ENCODE data around the gene RPL32. TPM values are rescaled to one million over a fixed set of nuclear protein-coding genes. Genes with fewer than 3 reads are reported as not detected.

Gene RPL32
- total RNA-seq, 4 donors from 2014 or later = 510 to 893 (median 747) TPM

- H3K27ac ChIP-seq = no peak overlapping the region
- DNase-seq (ENCODE audit: low spot score in 2 of 2) = no peak
- no peaks in the 10 kb centered on the region for H3K9me3 ChIP-seq
- TF ChIP-seq POLR2A (IDR thresholded peaks at IDR 0.05) = no peak
- H3K4me1 ChIP-seq = peaks cover 0 to 18% (median 3%) of the 10 kb centered on the region in 4 donors
- peaks cover 0 to 54% (median 0%) of the 10 kb centered on the region in 3 donors for H3K36me3 ChIP-seq
- no peaks in the 10 kb centered on the region for H3K27me3 ChIP-seq
- 71 to 78% methylated on average over 7 of the region's 7 CpGs for WGBS, 2 donors
- H3K4me3 ChIP-seq = no peak overlapping the region
Observed at GRCh38 chr3:12807601-12808359, 33.6 kb downstream of the RPL32 start.

GRCh38 chr3:12807066-12807465, 34.3 kb downstream of the RPL32 start:
- WGBS, 2 donors = 89 to 94% methylated on average over 9 of the region's 9 CpGs
- no peaks in the 10 kb centered on the region for H3K27me3 ChIP-seq
- no peak overlapping the region for H3K4me3 ChIP-seq
- peak overlapping the region in 1 of 4 donors; percentile 37 for H3K27ac ChIP-seq
- TF ChIP-seq CTCF (IDR thresholded peaks at IDR 0.05) = no peak
- TF ChIP-seq EP300 (IDR thresholded peaks at IDR 0.05) = no peak
- no peak for TF ChIP-seq POLR2A (IDR thresholded peaks at IDR 0.05)
- no peak for DNase-seq (ENCODE audit: low spot score in 2 of 2)
- H3K9me3 ChIP-seq = no peaks in the 10 kb centered on the region
- peaks cover 0 to 52% (median 0%) of the 10 kb centered on the region in 3 donors for H3K36me3 ChIP-seq
- H3K4me1 ChIP-seq = peaks cover 0 to 18% (median 3%) of the 10 kb centered on the region in 4 donors

DNA sequence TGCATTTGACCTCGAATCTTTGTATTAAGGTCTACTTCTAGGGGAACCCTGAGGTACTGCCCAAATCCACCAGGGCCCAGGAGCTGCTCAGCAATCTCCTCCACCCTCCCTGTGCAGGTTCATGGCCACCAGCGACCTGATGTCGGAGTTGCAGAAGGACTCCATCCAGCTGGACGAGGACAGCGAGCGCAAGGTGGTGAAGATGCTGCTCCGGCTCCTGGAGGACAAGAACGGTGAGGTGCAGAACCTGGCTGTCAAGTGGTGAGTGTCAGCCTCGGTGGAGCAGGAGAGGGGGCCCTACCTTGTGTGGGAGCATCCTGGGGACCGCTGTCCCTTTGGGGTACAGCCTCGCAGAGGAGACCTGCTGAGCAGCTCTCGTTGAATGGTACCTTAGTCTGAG, 38.0 kb downstream of the RPL32 start:
- 95 to 98% methylated on average over 12 of the region's 12 CpGs for WGBS, 2 donors
- H3K4me3 ChIP-seq = no peak overlapping the region
- H3K36me3 ChIP-seq = peaks cover 0 to 52% (median 0%) of the 10 kb centered on the region in 3 donors
- H3K27ac ChIP-seq = no peak overlapping the region
- no peaks in the 10 kb centered on the region for H3K9me3 ChIP-seq
- no peaks in the 10 kb centered on the region for H3K27me3 ChIP-seq
- no peaks in the 10 kb centered on the region for H3K4me1 ChIP-seq
- no peak for TF ChIP-seq POLR2A (IDR thresholded peaks at IDR 0.05)
- TF ChIP-seq CTCF (IDR thresholded peaks at IDR 0.05) = no peak
- no peak for TF ChIP-seq EP300 (IDR thresholded peaks at IDR 0.05)
- DNase-seq (ENCODE audit: low spot score in 2 of 2) = no peak

DNA sequence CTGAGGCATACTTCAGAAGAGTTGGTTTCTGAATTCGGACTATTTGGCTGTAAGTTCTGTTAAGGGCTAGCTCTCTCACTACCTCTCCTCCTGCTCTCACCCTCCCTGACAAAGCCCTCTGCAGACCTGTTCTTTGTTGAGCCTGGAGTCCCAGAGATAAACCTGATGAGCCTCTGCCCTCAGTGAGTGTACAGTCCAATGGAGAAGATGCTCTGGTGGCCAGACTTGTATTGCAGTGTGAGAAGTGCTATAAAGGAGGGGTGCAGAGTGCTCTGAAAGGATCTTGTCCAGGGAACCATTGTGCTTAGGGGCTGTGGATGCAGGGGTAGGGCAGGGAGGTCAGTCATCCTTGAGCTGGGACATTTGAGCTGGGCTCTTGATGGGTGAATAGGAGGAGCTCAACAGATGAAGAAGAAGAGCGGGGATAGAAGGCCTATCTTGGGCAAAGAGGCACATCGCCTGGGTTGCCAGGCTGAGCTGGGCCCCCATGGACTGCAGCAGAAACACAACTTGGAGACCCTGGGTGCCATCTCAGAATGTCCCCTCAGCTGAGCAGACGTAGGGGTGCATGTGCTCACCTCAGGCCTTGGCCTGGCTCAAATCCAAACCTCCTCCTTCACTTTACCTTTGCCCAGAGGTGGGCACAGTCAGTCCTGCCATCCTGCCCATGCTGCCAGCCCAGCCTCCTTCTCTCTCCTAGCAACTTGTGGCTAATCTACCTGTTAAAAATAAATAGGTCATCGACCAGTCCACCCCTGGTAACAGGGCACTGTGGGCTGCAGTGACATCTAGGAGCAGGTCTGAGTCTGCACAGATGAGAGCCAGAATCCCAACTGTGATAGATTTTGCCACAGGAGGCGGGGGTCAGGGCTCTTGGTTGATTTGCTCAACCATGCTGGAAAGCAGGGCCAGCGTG, 41.6 kb downstream of the RPL32 start:
- Histone ChIP-seq H3K4me3 (no peak overlapping the region), H3K27ac (no peak overlapping the region), H3K9me3 (no peaks in the 10 kb centered on the region), H3K27me3 (no peaks in the 10 kb centered on the region), H3K4me1 (peaks cover 0 to 21% (median 7%) of the 10 kb centered on the region in 4 donors), H3K36me3 (peaks cover 0 to 18% (median 0%) of the 10 kb centered on the region in 3 donors)
- TF ChIP-seq POLR2A (IDR thresholded peaks at IDR 0.05) (no peak), CTCF (IDR thresholded peaks at IDR 0.05) (no peak), EP300 (IDR thresholded peaks at IDR 0.05) (no peak)
- DNase-seq (ENCODE audit: low spot score in 2 of 2) = no peak
- WGBS, 2 donors = 88 to 91% methylated on average over 7 of the region's 7 CpGs

DNA sequence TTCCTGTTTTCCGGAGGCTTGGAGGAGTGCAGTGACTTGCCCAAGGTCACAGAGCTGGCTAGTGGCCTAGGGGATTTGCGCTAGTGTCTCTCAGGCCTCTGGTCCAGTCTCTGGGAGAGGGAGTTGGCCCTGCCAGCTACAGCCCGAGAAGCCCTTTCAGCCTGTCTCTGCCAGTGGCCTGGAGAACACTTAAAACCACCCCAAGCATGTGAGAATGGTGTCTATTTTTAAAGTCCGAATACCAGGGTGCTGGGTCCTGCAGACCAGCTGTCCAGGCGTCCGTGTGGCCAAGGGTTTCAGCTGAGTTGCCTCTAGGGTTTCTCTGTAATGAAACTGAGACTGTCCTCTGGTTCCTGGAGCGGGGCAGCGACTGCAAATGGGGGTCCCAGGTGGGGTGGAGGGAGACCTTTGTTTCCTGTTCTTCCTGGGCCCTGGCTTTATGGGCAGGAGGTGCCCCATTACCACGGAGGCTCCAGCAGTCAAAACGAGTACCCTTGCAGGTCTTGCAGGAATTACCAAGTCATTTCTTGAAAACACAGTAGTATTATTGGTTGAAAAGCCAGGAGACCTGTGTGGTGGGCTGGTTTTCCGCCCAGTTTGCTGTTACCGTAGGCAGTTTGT, 42.7 kb downstream of the RPL32 start:
- no peak overlapping the region for H3K4me3 ChIP-seq
- peaks cover 0 to 7% (median 0%) of the 10 kb centered on the region in 3 donors for H3K36me3 ChIP-seq
- no peak for TF ChIP-seq EP300 (IDR thresholded peaks at IDR 0.05)
- no peak for TF ChIP-seq POLR2A (IDR thresholded peaks at IDR 0.05)
- TF ChIP-seq CTCF (IDR thresholded peaks at IDR 0.05) = no peak
- no peaks in the 10 kb centered on the region for H3K9me3 ChIP-seq
- peak overlapping the region in 2 of 4 donors; percentile 90 to 97 for H3K27ac ChIP-seq
- peaks cover 0 to 21% (median 7%) of the 10 kb centered on the region in 4 donors for H3K4me1 ChIP-seq
- H3K27me3 ChIP-seq = no peaks in the 10 kb centered on the region
- no peak for DNase-seq (ENCODE audit: low spot score in 2 of 2)
- WGBS, 2 donors = 66 to 68% methylated on average over 12 of the region's 12 CpGs
